ENCODE results near the gene ASTN2. TPM values are rescaled to one million over a fixed set of nuclear protein-coding genes. Genes with fewer than 3 reads are reported as not detected.

Gene ASTN2
- total and polyA plus RNA-seq, 2 donors (not counting 3 experiments of a cell fraction or from before 2014, with no cell fraction given), result 1.0 to 1.9 TPM

DNA sequence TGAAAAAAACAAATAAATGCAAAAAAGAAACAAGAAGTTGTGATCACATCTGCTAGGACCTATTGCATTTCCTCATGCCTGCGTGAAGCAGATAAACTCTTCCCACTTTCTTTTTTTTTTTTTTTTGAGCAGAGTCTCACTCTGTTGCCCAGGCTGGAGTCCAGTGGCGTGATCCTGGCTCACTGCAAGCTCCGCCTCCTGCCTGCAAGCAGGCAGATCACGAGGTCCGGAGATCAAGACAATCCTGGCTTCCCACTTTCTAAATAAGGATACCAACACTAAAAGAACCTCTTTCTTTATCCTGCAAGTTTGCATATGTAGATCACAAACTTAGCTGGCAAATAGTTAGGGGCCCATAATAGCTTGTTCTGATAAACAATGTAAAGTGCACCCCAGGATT lies 128.6 kb downstream of the ASTN2 start:
- intact Hi-C loops (cut with micrococcal nuclease), result no loop called here
- Histone ChIP-seq H3K9me1 (replicated peaks; ENCODE audit: control insufficient read depth, extremely low read depth, insufficient read depth, low read length) (no peaks in the 10 kb centered on the region), H2AFZ (ENCODE audit: low read depth, low read length) (no peak overlapping the region), H3K27me3 (ENCODE audit: control insufficient read depth in 2 of 2, insufficient read depth in 2 of 2, low read length in 2 of 2) (no peaks in the 10 kb centered on the region), H3K4me2 (ENCODE audit: insufficient read depth, low read length) (no peak overlapping the region), H3K36me3 (ENCODE audit: control insufficient read depth in 2 of 2, extremely low read depth in 1 of 2, insufficient read depth in 2 of 2, low read length in 2 of 2) (no peaks in the 10 kb centered on the region), H3K9ac (replicated peaks; ENCODE audit: extremely low read depth, insufficient read depth, low read length) (no peak overlapping the region), H3K4me3 (replicated peaks in 1 of 3; ENCODE audit: insufficient read depth in 1 of 3, low read depth in 1 of 3, low read length in 3 of 3) (no peak overlapping the region), H3K4me1 (ENCODE audit: control insufficient read depth, extremely low read depth, insufficient read depth, low read length) (no peaks in the 10 kb centered on the region), H4K20me1 (replicated peaks; ENCODE audit: control insufficient read depth, extremely low read depth, insufficient read depth, low read length) (no peaks in the 10 kb centered on the region), H3K79me2 (ENCODE audit: control insufficient read depth, insufficient read depth, low read length) (no peaks in the 10 kb centered on the region), H3K9me3 (replicated peaks; ENCODE audit: control insufficient read depth, insufficient read depth, low read length) (no peaks in the 10 kb centered on the region), H3K27ac (ENCODE audit: insufficient read depth, low read depth, low read length) (no peak overlapping the region)
- ChIA-PET POLR2A (no interaction called here), CTCF (no interaction called here)
- BruUV-seq (replicated peaks), result no TSS peak
- no peak for TF ChIP-seq FOS (IDR thresholded peaks at IDR 0.05; ENCODE audit: borderline replicate concordance, insufficient read depth, low read length)
- no peak for TF ChIP-seq MYC (IDR thresholded peaks at IDR 0.05; ENCODE audit: low read depth, low read length)
- TF ChIP-seq, protein P1, sequence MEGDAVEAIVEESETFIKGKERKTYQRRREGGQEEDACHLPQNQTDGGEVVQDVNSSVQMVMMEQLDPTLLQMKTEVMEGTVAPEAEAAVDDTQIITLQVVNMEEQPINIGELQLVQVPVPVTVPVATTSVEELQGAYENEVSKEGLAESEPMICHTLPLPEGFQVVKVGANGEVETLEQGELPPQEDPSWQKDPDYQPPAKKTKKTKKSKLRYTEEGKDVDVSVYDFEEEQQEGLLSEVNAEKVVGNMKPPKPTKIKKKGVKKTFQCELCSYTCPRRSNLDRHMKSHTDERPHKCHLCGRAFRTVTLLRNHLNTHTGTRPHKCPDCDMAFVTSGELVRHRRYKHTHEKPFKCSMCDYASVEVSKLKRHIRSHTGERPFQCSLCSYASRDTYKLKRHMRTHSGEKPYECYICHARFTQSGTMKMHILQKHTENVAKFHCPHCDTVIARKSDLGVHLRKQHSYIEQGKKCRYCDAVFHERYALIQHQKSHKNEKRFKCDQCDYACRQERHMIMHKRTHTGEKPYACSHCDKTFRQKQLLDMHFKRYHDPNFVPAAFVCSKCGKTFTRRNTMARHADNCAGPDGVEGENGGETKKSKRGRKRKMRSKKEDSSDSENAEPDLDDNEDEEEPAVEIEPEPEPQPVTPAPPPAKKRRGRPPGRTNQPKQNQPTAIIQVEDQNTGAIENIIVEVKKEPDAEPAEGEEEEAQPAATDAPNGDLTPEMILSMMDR (IDR thresholded peaks at IDR 0.05; ENCODE audit: extremely low read depth in 1 of 2, insufficient read depth in 1 of 2, low read depth in 1 of 2, low read length in 2 of 2), result no peak
- TF ChIP-seq, protein P2, sequence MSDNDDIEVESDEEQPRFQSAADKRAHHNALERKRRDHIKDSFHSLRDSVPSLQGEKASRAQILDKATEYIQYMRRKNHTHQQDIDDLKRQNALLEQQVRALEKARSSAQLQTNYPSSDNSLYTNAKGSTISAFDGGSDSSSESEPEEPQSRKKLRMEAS (IDR thresholded peaks at IDR 0.05; ENCODE audit: insufficient read depth, insufficient read length), result no peak
- dilution Hi-C loops (cut with MboI; ENCODE audit: extremely low pct_ligation_motif_present, low sequenced_read_pairs), result no loop called here
- DNase-seq (ENCODE audit: low read depth, low spot score) (no peak), FAIRE-seq (no peak)

DNA sequence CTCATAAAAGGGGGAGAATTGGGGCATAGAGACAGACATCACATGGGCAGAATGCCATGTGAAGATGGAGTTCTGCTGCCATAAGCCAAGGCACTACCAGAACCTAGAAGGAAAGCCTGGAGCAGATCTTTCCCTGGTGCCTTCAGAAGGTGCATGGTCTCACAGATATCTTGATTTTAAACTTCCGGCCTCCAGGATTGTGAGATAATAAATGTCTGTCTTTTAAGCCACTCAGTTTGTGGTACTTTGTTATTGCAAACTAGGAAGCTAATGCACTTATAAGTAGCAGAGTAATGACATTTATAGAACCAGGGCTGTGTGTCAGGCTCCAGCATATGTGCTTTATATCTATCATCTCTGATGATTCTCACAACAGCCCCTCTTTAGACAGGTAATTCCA lies 130.4 kb downstream of the ASTN2 start:
- H3K4me2 ChIP-seq (ENCODE audit: insufficient read depth, low read length), result no peak overlapping the region
- H3K4me3 ChIP-seq (replicated peaks in 1 of 3; ENCODE audit: insufficient read depth in 1 of 3, low read depth in 1 of 3, low read length in 3 of 3), result no peak overlapping the region
- H3K9me3 ChIP-seq (replicated peaks; ENCODE audit: control insufficient read depth, insufficient read depth, low read length), result peaks cover 4% of the 10 kb centered on the region
- no peak for TF ChIP-seq FOS (IDR thresholded peaks at IDR 0.05; ENCODE audit: borderline replicate concordance, insufficient read depth, low read length)
- no peak for TF ChIP-seq POLR2A (IDR thresholded peaks at IDR 0.05; ENCODE audit: low read depth, low read length)
- TF ChIP-seq POLR2AphosphoS5 (IDR thresholded peaks at IDR 0.05; ENCODE audit: insufficient read depth, low read depth, low read length), result no peak
- TF ChIP-seq, protein P2 (IDR thresholded peaks at IDR 0.05; ENCODE audit: insufficient read depth, insufficient read length), result no peak
- TF ChIP-seq, protein P1 (IDR thresholded peaks at IDR 0.05; ENCODE audit: extremely low read depth in 1 of 2, insufficient read depth in 1 of 2, low read depth in 1 of 2, low read length in 2 of 2), result no peak
- TF ChIP-seq MYC (IDR thresholded peaks at IDR 0.05; ENCODE audit: low read depth, low read length), result no peak
- TF ChIP-seq EZH2 (IDR thresholded peaks at IDR 0.05; ENCODE audit: borderline replicate concordance, low read depth, low read length, severe bottlenecking), result no peak
- TF ChIP-seq GATA2 (IDR thresholded peaks at IDR 0.05; ENCODE audit: insufficient read depth, insufficient read length, low read depth, low read length), result no peak
- TF ChIP-seq JUN (IDR thresholded peaks at IDR 0.05; ENCODE audit: borderline replicate concordance, insufficient read depth, insufficient read length, low read depth), result no peak
- no peaks in the 10 kb centered on the region for H3K4me1 ChIP-seq (ENCODE audit: control insufficient read depth, extremely low read depth, insufficient read depth, low read length)
- no peak for FAIRE-seq
- CTCF ChIA-PET, result interaction anchor here (0.6 kb wide), 1 partner anchor 638 kb away, joined by 3 read pairs; no protein-coding TSS in a partner anchor
- POLR2A ChIA-PET, result no interaction called here
- dilution Hi-C loops (cut with MboI; ENCODE audit: extremely low pct_ligation_motif_present, low sequenced_read_pairs) (no loop called here), intact Hi-C loops (cut with micrococcal nuclease) (no loop called here)
- BruUV-seq (replicated peaks), result no TSS peak
- H3K27ac ChIP-seq (ENCODE audit: insufficient read depth, low read depth, low read length), result no peak overlapping the region
- no peak for DNase-seq (ENCODE audit: low read depth, low spot score)
- H3K9ac ChIP-seq (replicated peaks; ENCODE audit: extremely low read depth, insufficient read depth, low read length), result no peak overlapping the region
- H4K20me1 ChIP-seq (replicated peaks; ENCODE audit: control insufficient read depth, extremely low read depth, insufficient read depth, low read length), result no peaks in the 10 kb centered on the region
- H3K27me3 ChIP-seq (ENCODE audit: control insufficient read depth in 2 of 2, insufficient read depth in 2 of 2, low read length in 2 of 2), result no peaks in the 10 kb centered on the region
- no peaks in the 10 kb centered on the region for H3K36me3 ChIP-seq (ENCODE audit: control insufficient read depth in 2 of 2, extremely low read depth in 1 of 2, insufficient read depth in 2 of 2, low read length in 2 of 2)
- no peaks in the 10 kb centered on the region for H3K79me2 ChIP-seq (ENCODE audit: control insufficient read depth, insufficient read depth, low read length)
- H2AFZ ChIP-seq (ENCODE audit: low read depth, low read length), result no peak overlapping the region
- no peaks in the 10 kb centered on the region for H3K9me1 ChIP-seq (replicated peaks; ENCODE audit: control insufficient read depth, extremely low read depth, insufficient read depth, low read length)

Data from endothelial cell of umbilical vein (primary cell).